Calu3 (cell line): ENCODE measurements around the gene SEPTIN10. TPM values are rescaled to one million over a fixed set of nuclear protein-coding genes. Genes with fewer than 3 reads are reported as not detected.

Experiments
- BruUV-seq: library from RNA; stranded (reverse); fragments of 400-500 nt; replicated peaks from 2 replicates; lab custom pipeline; 2021; lab: Mats Ljungman, UMichigan
- CTCF ChIA-PET: fragments of 300-600 bp; sonication (Branson Sonifier 250); formaldehyde crosslinking; loops from one replicate; lab custom pipeline; 2022; ENCODE audit warnings: antibody characterized with exemption; lab: Charles Lee
- DNase-seq: peaks from one replicate; pipeline ENCODE4 v3.0.0; 2022
- H3K27ac Mint-ChIP-seq: one replicate; pipeline ENCODE4 v1.8.0; 2022; ENCODE audit warnings: mixed read lengths; ENCODE audit not compliant: unreplicated experiment
- H3K27me3 Mint-ChIP-seq: one replicate; pipeline ENCODE4 v1.8.0; 2022; ENCODE audit warnings: mixed read lengths; ENCODE audit not compliant: unreplicated experiment
- H3K36me3 Mint-ChIP-seq: one replicate; pipeline ENCODE4 v1.8.0; 2022; ENCODE audit warnings: mild to moderate bottlenecking, moderate library complexity, mixed read lengths; ENCODE audit not compliant: insufficient read depth, unreplicated experiment
- H3K4me1 Mint-ChIP-seq: one replicate; pipeline ENCODE4 v1.8.0; 2022; ENCODE audit warnings: mild to moderate bottlenecking, low read depth, mixed read lengths; ENCODE audit not compliant: unreplicated experiment
- H3K4me3 Mint-ChIP-seq: one replicate; pipeline ENCODE4 v1.8.0; 2022; ENCODE audit warnings: mild to moderate bottlenecking, low read depth, moderate library complexity, mixed read lengths; ENCODE audit not compliant: unreplicated experiment
- H3K9me3 Mint-ChIP-seq: one replicate; pipeline ENCODE4 v1.8.0; 2022; ENCODE audit warnings: low read depth, mixed read lengths; ENCODE audit not compliant: unreplicated experiment
- intact Hi-C: fragments of 100-400 bp; cut with micrococcal nuclease; formaldehyde crosslinking; loops from one replicate; pipeline ENCODE4 v1.10.0; 2022; ENCODE audit not compliant: unreplicated experiment
- total RNA-seq: library from RNA; stranded (reverse); gene quantifications from 2 replicates; pipeline ENCODE4 v1.2.3, GENCODE V29; 2022
- TF ChIP-seq, protein P1 (sequence below): fragments of 200-600 bp; IDR thresholded peaks from one replicate; pipeline ENCODE4 v1.8.0; 2022; ENCODE audit warnings: antibody characterized with exemption; ENCODE audit not compliant: unreplicated experiment

The SEPTIN10 gene
- total RNA-seq, 1 experiment from 2014 or later, result 72.2 TPM

GRCh38 chr2:109604597-109604996 lies 9.2 kb downstream of the SEPTIN10 start:
- Mint-ChIP-seq H3K27me3 (no peaks in the 10 kb centered on the region), H3K27ac (peak overlapping the region; percentile 6), H3K36me3 (peaks cover 17% of the 10 kb centered on the region), H3K4me1 (peaks cover 30% of the 10 kb centered on the region), H3K4me3 (no peak overlapping the region), H3K9me3 (no peaks in the 10 kb centered on the region)
- peak; percentile 27 for DNase-seq
- CTCF ChIA-PET, result interaction anchor here (3.0 kb wide), 1 partner anchor 58 kb away, joined by 8 read pairs; no protein-coding TSS in a partner anchor
- intact Hi-C loops, result no loop called here
- BruUV-seq, result no TSS peak
- TF ChIP-seq, protein P1, sequence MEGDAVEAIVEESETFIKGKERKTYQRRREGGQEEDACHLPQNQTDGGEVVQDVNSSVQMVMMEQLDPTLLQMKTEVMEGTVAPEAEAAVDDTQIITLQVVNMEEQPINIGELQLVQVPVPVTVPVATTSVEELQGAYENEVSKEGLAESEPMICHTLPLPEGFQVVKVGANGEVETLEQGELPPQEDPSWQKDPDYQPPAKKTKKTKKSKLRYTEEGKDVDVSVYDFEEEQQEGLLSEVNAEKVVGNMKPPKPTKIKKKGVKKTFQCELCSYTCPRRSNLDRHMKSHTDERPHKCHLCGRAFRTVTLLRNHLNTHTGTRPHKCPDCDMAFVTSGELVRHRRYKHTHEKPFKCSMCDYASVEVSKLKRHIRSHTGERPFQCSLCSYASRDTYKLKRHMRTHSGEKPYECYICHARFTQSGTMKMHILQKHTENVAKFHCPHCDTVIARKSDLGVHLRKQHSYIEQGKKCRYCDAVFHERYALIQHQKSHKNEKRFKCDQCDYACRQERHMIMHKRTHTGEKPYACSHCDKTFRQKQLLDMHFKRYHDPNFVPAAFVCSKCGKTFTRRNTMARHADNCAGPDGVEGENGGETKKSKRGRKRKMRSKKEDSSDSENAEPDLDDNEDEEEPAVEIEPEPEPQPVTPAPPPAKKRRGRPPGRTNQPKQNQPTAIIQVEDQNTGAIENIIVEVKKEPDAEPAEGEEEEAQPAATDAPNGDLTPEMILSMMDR, result no peak

GRCh38 chr2:109602617-109603188 lies 11.1 kb downstream of the SEPTIN10 start:
- no peak overlapping the region for H3K4me3 Mint-ChIP-seq
- H3K9me3 Mint-ChIP-seq, result no peaks in the 10 kb centered on the region
- peaks cover 17% of the 10 kb centered on the region for H3K36me3 Mint-ChIP-seq
- intact Hi-C loops, result no loop called here
- no peaks in the 10 kb centered on the region for H3K27me3 Mint-ChIP-seq
- CTCF ChIA-PET, result interaction anchor here (0.7 to 0.9 kb wide), 2 partner anchors 7 to 77 kb away, joined by 3 to 6 read pairs; no protein-coding TSS in a partner anchor
- TF ChIP-seq, protein P1, result no peak
- no TSS peak for BruUV-seq
- no peak overlapping the region for H3K27ac Mint-ChIP-seq
- no peak for DNase-seq
- H3K4me1 Mint-ChIP-seq, result peaks cover 13% of the 10 kb centered on the region

- no peak for DNase-seq
- TF ChIP-seq, protein P1, result no peak
- no peaks in the 10 kb centered on the region for H3K27me3 Mint-ChIP-seq
- BruUV-seq, result no TSS peak
- CTCF ChIA-PET, result interaction anchor here (0.9 kb wide), 1 partner anchor 8 kb away, joined by 6 read pairs; no protein-coding TSS in a partner anchor
- no peaks in the 10 kb centered on the region for H3K9me3 Mint-ChIP-seq
- H3K4me3 Mint-ChIP-seq, result no peak overlapping the region
- H3K27ac Mint-ChIP-seq, result no peak overlapping the region
- peaks cover 7% of the 10 kb centered on the region for H3K4me1 Mint-ChIP-seq
- intact Hi-C loops, result no loop called here
- H3K36me3 Mint-ChIP-seq, result peaks cover 17% of the 10 kb centered on the region
Measured at GRCh38 chr2:109601783-109602182, 12.0 kb downstream of the SEPTIN10 start.

- DNase-seq, result no peak
- peaks cover 11% of the 10 kb centered on the region for H3K36me3 Mint-ChIP-seq
- no peaks in the 10 kb centered on the region for H3K27me3 Mint-ChIP-seq
- no peaks in the 10 kb centered on the region for H3K9me3 Mint-ChIP-seq
- H3K4me1 Mint-ChIP-seq, result no peaks in the 10 kb centered on the region
- CTCF ChIA-PET, result interaction anchor here (0.6 to 1.0 kb wide), 2 partner anchors 49 to 66 kb away, joined by 3 to 4 read pairs; no protein-coding TSS in a partner anchor
- intact Hi-C loops, result no loop called here
- H3K27ac Mint-ChIP-seq, result no peak overlapping the region
- TF ChIP-seq, protein P1, result no peak
- BruUV-seq, result no TSS peak
- no peak overlapping the region for H3K4me3 Mint-ChIP-seq
Measured at GRCh38 chr2:109597283-109597682, 16.5 kb downstream of the SEPTIN10 start.
